GM12892 (cell line): ENCODE measurements around the gene JPH3.

Experiments
- POLR2A ChIP-seq: IDR thresholded peaks from 2 replicates; pipeline ENCODE4 v1.6.1; 2011; ENCODE audit warnings: low read depth, low read length, control low read depth
- POLR2AphosphoS5 ChIP-seq: IDR thresholded peaks from 2 replicates; pipeline ENCODE4 v1.6.1; 2011; ENCODE audit warnings: low read depth, low read length, control low read depth
- TAF1 ChIP-seq: IDR thresholded peaks from 2 replicates; pipeline ENCODE4 v1.6.1; 2011; ENCODE audit warnings: low read depth, mild to moderate bottlenecking, control low read depth, low read length, borderline replicate concordance

GRCh38 chr16:87647431-87648185, 45.3 kb downstream of the JPH3 start:
- TF ChIP-seq TAF1 (no peak), POLR2A (no peak), POLR2AphosphoS5 (no peak)
